HEK293 (cell line): Measurements from ENCODE around the gene AMPD2.

Source experiments
- CTCF ChIA-PET: fragments of 350-600 bp; formaldehyde crosslinking; extraction: SDS; loops from one replicate; lab custom pipeline; 2021; ENCODE audit warnings: antibody characterized with exemption; lab: Yijun Ruan, JAX
- POLR2A ChIA-PET: fragments of 300-600 bp; formaldehyde crosslinking; extraction: SDS; loops from one replicate; lab custom pipeline; 2020; ENCODE audit warnings: antibody characterized with exemption, inconsistent platforms; lab: Yijun Ruan, JAX
- H3K27ac ChIP-seq: fragments of 200-500 bp; sonication (Bioruptor generic); 2 replicates; pipeline ENCODE4 v1.5.1; 2014; ENCODE audit warnings: low read depth, low read length, control low read depth, inconsistent platforms; ENCODE audit errors: extremely low read depth
- H3K36me3 ChIP-seq, 2 experiments: fragments of 200-500 bp in 1 of 2; sonication (Bioruptor generic) in 1 of 2; 1 replicate in 1 of 2; 2 replicates in 1 of 2; pipeline ENCODE4 v1.5.1; 2014 to 2017; ENCODE audit warnings: inconsistent platforms in 2 of 2, low read length in 2 of 2; ENCODE audit not compliant: control insufficient read depth in 2 of 2, insufficient read depth in 1 of 2
- H3K4me1 ChIP-seq: fragments of 200-500 bp; sonication (Bioruptor generic); 2 replicates; pipeline ENCODE4 v1.5.1; 2014; ENCODE audit warnings: mild to moderate bottlenecking, low read length, inconsistent platforms; ENCODE audit not compliant: control insufficient read depth, insufficient read depth
- H3K4me3 ChIP-seq: 2 replicates; pipeline ENCODE4 v1.5.1; 2011; ENCODE audit warnings: low read depth, mild to moderate bottlenecking, control low read depth, low read length, moderate library complexity
- H3K9me3 ChIP-seq: fragments of 200-500 bp; sonication (Bioruptor generic); 2 replicates; pipeline ENCODE4 v1.5.1; 2014; ENCODE audit warnings: low read depth, low read length, inconsistent platforms; ENCODE audit not compliant: control insufficient read depth, insufficient read depth
- CTCF ChIP-seq: fragments of 450-650 bp; formaldehyde crosslinking; IDR thresholded peaks from 2 replicates; pipeline ENCODE4 v1.5.1; 2016; ENCODE audit warnings: missing biosample characterization, missing genetic modification characterization
- HOXD13 ChIP-seq: sonication (generic); formaldehyde crosslinking; IDR thresholded peaks from 2 replicates; pipeline ENCODE4 v1.8.0; 2022; ENCODE audit warnings: missing genetic modification reagents, borderline replicate concordance
- MEIS1 ChIP-seq: sonication (generic); formaldehyde crosslinking; IDR thresholded peaks from 2 replicates; pipeline ENCODE4 v1.8.1; 2022; ENCODE audit warnings: missing genetic modification reagents, mild to moderate bottlenecking, borderline replicate concordance
- OSR2 ChIP-seq: fragments of 450-650 bp; formaldehyde crosslinking; IDR thresholded peaks from 2 replicates; pipeline ENCODE4 v1.5.1; 2016; ENCODE audit warnings: missing biosample characterization, missing genetic modification characterization
- SCRT2 ChIP-seq: fragments of 450-650 bp; formaldehyde crosslinking; IDR thresholded peaks from 2 replicates; pipeline ENCODE4 v1.5.1; 2016; ENCODE audit warnings: missing biosample characterization, missing genetic modification characterization
- SETDB1 ChIP-seq: IDR thresholded peaks from one replicate; pipeline ENCODE4 v1.6.1; 2017; ENCODE audit warnings: mild to moderate bottlenecking, low read length, moderate library complexity, mixed read lengths; ENCODE audit not compliant: insufficient read length
- SP7 ChIP-seq: fragments of 450-650 bp; formaldehyde crosslinking; IDR thresholded peaks from 2 replicates; pipeline ENCODE4 v1.5.1; 2016; ENCODE audit warnings: missing biosample characterization, missing genetic modification characterization
- ZBTB48 ChIP-seq: fragments of 450-650 bp; formaldehyde crosslinking; IDR thresholded peaks from 2 replicates; pipeline ENCODE4 v1.5.1; 2016; ENCODE audit warnings: missing biosample characterization, missing genetic modification characterization
- ZEB2 ChIP-seq: fragments of 450-650 bp; formaldehyde crosslinking; IDR thresholded peaks from 2 replicates; pipeline ENCODE4 v1.5.1; 2016; ENCODE audit warnings: missing biosample characterization, missing genetic modification characterization
- ZNF133 ChIP-seq: fragments of 450-650 bp; formaldehyde crosslinking; IDR thresholded peaks from 2 replicates; pipeline ENCODE4 v1.5.1; 2016; ENCODE audit warnings: missing biosample characterization, missing genetic modification characterization
- ZNF19 ChIP-seq: fragments of 450-650 bp; formaldehyde crosslinking; IDR thresholded peaks from 2 replicates; pipeline ENCODE4; 2016; ENCODE audit warnings: missing biosample characterization, missing genetic modification characterization, low read depth
- ZNF266 ChIP-seq: fragments of 450-650 bp; formaldehyde crosslinking; IDR thresholded peaks from 2 replicates; pipeline ENCODE4 v1.5.1; 2016; ENCODE audit warnings: missing biosample characterization, missing genetic modification characterization, low read depth
- ZNF398 ChIP-seq: fragments of 450-650 bp; formaldehyde crosslinking; IDR thresholded peaks from 2 replicates; pipeline ENCODE4 v1.5.1; 2017; ENCODE audit warnings: missing biosample characterization, missing genetic modification characterization
- ZNF404 ChIP-seq: fragments of 450-650 bp; formaldehyde crosslinking; IDR thresholded peaks from 2 replicates; pipeline ENCODE4 v1.5.1; 2017; ENCODE audit warnings: missing biosample characterization, missing genetic modification characterization
- ZNF48 ChIP-seq: fragments of 450-650 bp; formaldehyde crosslinking; IDR thresholded peaks from 2 replicates; pipeline ENCODE4 v1.5.1; 2016; ENCODE audit warnings: missing biosample characterization, missing genetic modification characterization
- ZNF501 ChIP-seq: fragments of 450-650 bp; formaldehyde crosslinking; IDR thresholded peaks from 2 replicates; pipeline ENCODE4 v1.5.1; 2016; ENCODE audit warnings: missing biosample characterization, missing genetic modification characterization
- ZNF521 ChIP-seq: fragments of 450-650 bp; formaldehyde crosslinking; IDR thresholded peaks from 2 replicates; pipeline ENCODE4 v1.5.1; 2017; ENCODE audit warnings: missing biosample characterization, mild to moderate bottlenecking, missing genetic modification characterization
- ZNF596 ChIP-seq: fragments of 450-650 bp; IDR thresholded peaks from 2 replicates; pipeline ENCODE4 v1.5.0; 2018; ENCODE audit warnings: missing biosample characterization, mild to moderate bottlenecking, missing genetic modification characterization, moderate library complexity
- ZNF776 ChIP-seq: fragments of 450-650 bp; formaldehyde crosslinking; IDR thresholded peaks from 2 replicates; pipeline ENCODE4 v1.5.0; 2017; ENCODE audit warnings: missing biosample characterization, missing genetic modification characterization, borderline replicate concordance
- TF ChIP-seq, protein P1 (sequence below): fragments of 450-650 bp; formaldehyde crosslinking; IDR thresholded peaks from 2 replicates; pipeline ENCODE4; 2016; ENCODE audit warnings: missing biosample characterization, missing genetic modification characterization

AMPD2 gene

GRCh38 chr1:109613361-109614147 is 6.1 kb upstream of the AMPD2 start (continued):
- TF ChIP-seq ZNF266 (tag by site-specific recombination) (no peak), SETDB1 (no peak), ZNF521 (no peak), ZNF48 (no peak), ZNF596 (tag by site-specific recombination) (no peak), ZBTB48 (tag by site-specific recombination) (no peak), SP7 (tag by site-specific recombination) (no peak), HOXD13 (CRISPR knock-in tag) (no peak)
- TF ChIP-seq, protein P1, sequence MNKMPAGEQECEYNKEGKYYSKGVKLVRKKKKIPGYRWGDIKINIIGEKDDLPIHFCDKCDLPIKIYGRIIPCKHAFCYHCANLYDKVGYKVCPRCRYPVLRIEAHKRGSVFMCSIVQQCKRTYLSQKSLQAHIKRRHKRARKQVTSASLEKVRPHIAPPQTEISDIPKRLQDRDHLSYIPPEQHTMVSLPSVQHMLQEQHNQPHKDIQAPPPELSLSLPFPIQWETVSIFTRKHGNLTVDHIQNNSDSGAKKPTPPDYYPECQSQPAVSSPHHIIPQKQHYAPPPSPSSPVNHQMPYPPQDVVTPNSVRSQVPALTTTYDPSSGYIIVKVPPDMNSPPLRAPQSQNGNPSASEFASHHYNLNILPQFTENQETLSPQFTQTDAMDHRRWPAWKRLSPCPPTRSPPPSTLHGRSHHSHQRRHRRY (tag by site-specific recombination): no peak

GRCh38 chr1:109615879-109616278 is 3.8 kb upstream of the AMPD2 start:
- Histone ChIP-seq H3K36me3 (no peaks in the 10 kb centered on the region), H3K27ac (no peak overlapping the region), H3K9me3 (no peaks in the 10 kb centered on the region), H3K4me1 (no peaks in the 10 kb centered on the region), H3K4me3 (no peak overlapping the region)
- TF ChIP-seq MEIS1 (CRISPR knock-in tag): no peak
- no peak for TF ChIP-seq OSR2 (tag by site-specific recombination)
- TF ChIP-seq ZNF404 (tag by site-specific recombination): no peak
- no peak for TF ChIP-seq CTCF
- TF ChIP-seq SCRT2 (tag by site-specific recombination): no peak
- no peak for TF ChIP-seq ZNF133 (tag by site-specific recombination)
- TF ChIP-seq ZEB2: no peak
- no peak for TF ChIP-seq ZNF19 (tag by site-specific recombination)
- TF ChIP-seq ZNF776 (tag by site-specific recombination): no peak
- no peak for TF ChIP-seq ZNF398 (tag by site-specific recombination)
- no peak for TF ChIP-seq ZNF501 (tag by site-specific recombination)
- ChIA-PET CTCF (interaction anchor here (0.7 to 3.3 kb wide), 7 partner anchors 24 to 438 kb away, joined by 3 to 13 read pairs (median 4); no protein-coding TSS in a partner anchor), POLR2A (interaction anchor here (1.7 to 3.8 kb wide), 2 partner anchors 67 kb away, joined by 10 to 16 read pairs; partner anchors contain the start of gene GNAI3)
